ENCODE measurements around the gene MT1M. TPM values are rescaled to one million over a fixed set of nuclear protein-coding genes. Genes with fewer than 3 reads are reported as not detected.

MT1M gene
- total RNA-seq, 1 experiment from 2014 or later: 0.39 TPM

DNA sequence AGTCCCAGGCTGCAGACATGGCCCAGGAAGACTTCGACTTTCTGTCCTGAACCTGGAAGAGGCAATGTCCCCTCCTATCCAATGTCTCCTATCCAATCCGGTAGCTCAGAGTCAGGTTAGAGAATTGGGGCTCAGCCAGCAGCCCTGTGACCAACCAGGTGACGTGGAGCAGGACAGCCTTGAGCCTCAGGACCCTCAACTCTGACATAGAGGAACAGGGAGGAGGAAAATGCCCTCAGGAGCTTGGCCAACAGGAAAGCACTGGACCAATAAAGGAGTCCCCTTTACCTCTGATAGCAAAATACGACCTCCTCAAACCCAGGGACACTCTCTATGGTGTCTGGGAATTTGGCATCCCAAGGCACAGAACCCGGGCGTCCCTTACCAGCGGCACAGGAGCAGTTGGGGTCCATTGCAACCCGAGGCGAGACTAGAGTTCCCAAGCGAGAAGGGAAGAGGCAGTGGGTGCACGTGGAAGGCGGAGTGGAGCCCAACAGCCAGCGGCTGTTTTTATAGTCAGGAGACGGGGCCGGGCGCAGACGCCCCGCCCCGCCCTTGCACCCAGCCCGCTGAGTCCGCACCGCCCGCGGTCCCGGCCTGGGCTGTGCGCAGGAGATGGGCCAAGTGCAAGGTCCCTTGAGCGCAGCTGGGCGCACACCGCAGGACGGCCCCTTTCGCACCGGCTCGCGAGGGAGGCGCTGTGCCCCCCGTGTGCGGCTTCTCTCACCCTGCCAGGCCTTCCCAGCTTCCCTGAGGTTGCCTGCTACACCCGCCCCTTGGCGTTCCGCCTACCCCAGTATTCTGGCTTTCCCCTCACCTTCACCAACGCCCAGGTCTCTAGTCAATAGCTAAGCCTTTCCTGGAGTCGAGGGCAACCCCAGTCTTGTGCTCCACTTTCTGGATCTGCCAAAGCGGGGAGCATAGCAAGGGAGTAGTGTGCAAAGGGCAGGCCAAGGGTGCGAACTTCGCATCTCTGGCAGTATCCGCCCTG lies 35.4 kb downstream of the MT1M start, which contains the start of gene MT1G:
MT1G (minus strand) TSS at position 485 of the 991 bp plus-strand sequence; CDS start at position 413, 72 bp downstream.
- TF ChIP-seq, protein P1, sequence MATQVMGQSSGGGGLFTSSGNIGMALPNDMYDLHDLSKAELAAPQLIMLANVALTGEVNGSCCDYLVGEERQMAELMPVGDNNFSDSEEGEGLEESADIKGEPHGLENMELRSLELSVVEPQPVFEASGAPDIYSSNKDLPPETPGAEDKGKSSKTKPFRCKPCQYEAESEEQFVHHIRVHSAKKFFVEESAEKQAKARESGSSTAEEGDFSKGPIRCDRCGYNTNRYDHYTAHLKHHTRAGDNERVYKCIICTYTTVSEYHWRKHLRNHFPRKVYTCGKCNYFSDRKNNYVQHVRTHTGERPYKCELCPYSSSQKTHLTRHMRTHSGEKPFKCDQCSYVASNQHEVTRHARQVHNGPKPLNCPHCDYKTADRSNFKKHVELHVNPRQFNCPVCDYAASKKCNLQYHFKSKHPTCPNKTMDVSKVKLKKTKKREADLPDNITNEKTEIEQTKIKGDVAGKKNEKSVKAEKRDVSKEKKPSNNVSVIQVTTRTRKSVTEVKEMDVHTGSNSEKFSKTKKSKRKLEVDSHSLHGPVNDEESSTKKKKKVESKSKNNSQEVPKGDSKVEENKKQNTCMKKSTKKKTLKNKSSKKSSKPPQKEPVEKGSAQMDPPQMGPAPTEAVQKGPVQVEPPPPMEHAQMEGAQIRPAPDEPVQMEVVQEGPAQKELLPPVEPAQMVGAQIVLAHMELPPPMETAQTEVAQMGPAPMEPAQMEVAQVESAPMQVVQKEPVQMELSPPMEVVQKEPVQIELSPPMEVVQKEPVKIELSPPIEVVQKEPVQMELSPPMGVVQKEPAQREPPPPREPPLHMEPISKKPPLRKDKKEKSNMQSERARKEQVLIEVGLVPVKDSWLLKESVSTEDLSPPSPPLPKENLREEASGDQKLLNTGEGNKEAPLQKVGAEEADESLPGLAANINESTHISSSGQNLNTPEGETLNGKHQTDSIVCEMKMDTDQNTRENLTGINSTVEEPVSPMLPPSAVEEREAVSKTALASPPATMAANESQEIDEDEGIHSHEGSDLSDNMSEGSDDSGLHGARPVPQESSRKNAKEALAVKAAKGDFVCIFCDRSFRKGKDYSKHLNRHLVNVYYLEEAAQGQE (IDR thresholded peaks at IDR 0.05; ENCODE audit: low read depth): no peak
- TF ChIP-seq JUND (IDR thresholded peaks at IDR 0.05) (no peak), SIN3A (IDR thresholded peaks at IDR 0.05; ENCODE audit: low read depth) (no peak), CEBPB (IDR thresholded peaks at IDR 0.05; ENCODE audit: low read depth) (no peak), SRF (IDR thresholded peaks at IDR 0.05; ENCODE audit: low read depth) (no peak), CBX3 (IDR thresholded peaks at IDR 0.05; ENCODE audit: low read depth) (no peak), YY1 (IDR thresholded peaks at IDR 0.05; ENCODE audit: extremely low read depth, insufficient replicate concordance, low read depth, low read length) (no peak), POLR2AphosphoS5 (IDR thresholded peaks at IDR 0.05; ENCODE audit: low read depth, low read length) (no peak), ZFX (IDR thresholded peaks at IDR 0.05) (no peak), RAD21 (IDR thresholded peaks at IDR 0.05; ENCODE audit: low read depth) (no peak), ELF1 (IDR thresholded peaks at IDR 0.05; ENCODE audit: borderline replicate concordance, low read depth) (no peak)
- TF ChIP-seq, protein P2, sequence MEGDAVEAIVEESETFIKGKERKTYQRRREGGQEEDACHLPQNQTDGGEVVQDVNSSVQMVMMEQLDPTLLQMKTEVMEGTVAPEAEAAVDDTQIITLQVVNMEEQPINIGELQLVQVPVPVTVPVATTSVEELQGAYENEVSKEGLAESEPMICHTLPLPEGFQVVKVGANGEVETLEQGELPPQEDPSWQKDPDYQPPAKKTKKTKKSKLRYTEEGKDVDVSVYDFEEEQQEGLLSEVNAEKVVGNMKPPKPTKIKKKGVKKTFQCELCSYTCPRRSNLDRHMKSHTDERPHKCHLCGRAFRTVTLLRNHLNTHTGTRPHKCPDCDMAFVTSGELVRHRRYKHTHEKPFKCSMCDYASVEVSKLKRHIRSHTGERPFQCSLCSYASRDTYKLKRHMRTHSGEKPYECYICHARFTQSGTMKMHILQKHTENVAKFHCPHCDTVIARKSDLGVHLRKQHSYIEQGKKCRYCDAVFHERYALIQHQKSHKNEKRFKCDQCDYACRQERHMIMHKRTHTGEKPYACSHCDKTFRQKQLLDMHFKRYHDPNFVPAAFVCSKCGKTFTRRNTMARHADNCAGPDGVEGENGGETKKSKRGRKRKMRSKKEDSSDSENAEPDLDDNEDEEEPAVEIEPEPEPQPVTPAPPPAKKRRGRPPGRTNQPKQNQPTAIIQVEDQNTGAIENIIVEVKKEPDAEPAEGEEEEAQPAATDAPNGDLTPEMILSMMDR (IDR thresholded peaks at IDR 0.05 in 2 of 3, conservative IDR thresholded peaks at IDR 0.05 in 1 of 3; ENCODE audit: borderline replicate concordance in 1 of 3, insufficient read depth in 1 of 3, low read depth in 2 of 3, low read length in 2 of 3): no peak
- TF ChIP-seq, protein P3, sequence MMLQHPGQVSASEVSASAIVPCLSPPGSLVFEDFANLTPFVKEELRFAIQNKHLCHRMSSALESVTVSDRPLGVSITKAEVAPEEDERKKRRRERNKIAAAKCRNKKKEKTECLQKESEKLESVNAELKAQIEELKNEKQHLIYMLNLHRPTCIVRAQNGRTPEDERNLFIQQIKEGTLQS (IDR thresholded peaks at IDR 0.05): no peak
- TF ChIP-seq, protein P4, sequence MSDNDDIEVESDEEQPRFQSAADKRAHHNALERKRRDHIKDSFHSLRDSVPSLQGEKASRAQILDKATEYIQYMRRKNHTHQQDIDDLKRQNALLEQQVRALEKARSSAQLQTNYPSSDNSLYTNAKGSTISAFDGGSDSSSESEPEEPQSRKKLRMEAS (IDR thresholded peaks at IDR 0.05): no peak
- Histone ChIP-seq H3K27ac (ENCODE audit: low read depth, low read length) (no peak within 1 kb of the TSS), H3K4me1 (ENCODE audit: control insufficient read depth in 1 of 2, insufficient read depth in 2 of 2, low read length in 2 of 2) (no peaks in the 10 kb centered on the region), H4K20me1 (ENCODE audit: insufficient read depth) (no peaks in the 10 kb centered on the region), H3K36me3 (ENCODE audit: control insufficient read depth in 1 of 2, insufficient read depth in 2 of 2, low read length in 2 of 2) (no peaks in the 10 kb centered on the region), H3K9me2 (ENCODE audit: insufficient read depth) (no peaks in the 10 kb centered on the region), H3K4me3 (replicated peaks in 1 of 2; ENCODE audit: low read depth in 1 of 2, low read length in 2 of 2) (no peak within 1 kb of the TSS), H3K9ac (ENCODE audit: low read length) (no peak within 1 kb of the TSS), H3K9me3 (ENCODE audit: control insufficient read depth in 1 of 2, insufficient read depth in 1 of 2, low read depth in 1 of 2, low read length in 2 of 2) (no peaks in the 10 kb centered on the region), H3K4me2 (ENCODE audit: low read length) (no peak within 1 kb of the TSS), H3K27me3 (ENCODE audit: insufficient read depth, low read length) (no peaks in the 10 kb centered on the region), H3K79me2 (ENCODE audit: insufficient read depth, low read length) (no peaks in the 10 kb centered on the region), H2AFZ (ENCODE audit: low read depth, low read length, poor library complexity, severe bottlenecking) (no peak within 1 kb of the TSS)
- POLR2A ChIA-PET: no interaction called here
- RAD21 ChIA-PET (ENCODE audit: low non-redundant PET in 1 of 2, low total read pairs in 2 of 2, uncharacterized antibody in 2 of 2, unreplicated experiment in 2 of 2): no interaction called here
- no peak for DNase-seq (ENCODE audit: low read depth, low spot score)
- CTCF ChIA-PET: no interaction called here
- intact Hi-C loops (cut with micrococcal nuclease): no loop called here
- no peak for ATAC-seq
- no TSS peak for BruUV-seq (replicated peaks)
